C4-2B (cell line): ENCODE data around the gene RNF217.
"Not testable (repeated sequence)": the region's sequence is repeated elsewhere in the genome, so short reads cannot be mapped to it uniquely, and the experiment has no call there.

Source experiments
- H3K27ac ChIP-seq: fragments of 450-650 bp; 2 replicates; pipeline ENCODE4 v1.5.1; 2017
- CTCF ChIP-seq: fragments of 450-650 bp; conservative IDR thresholded peaks from 2 replicates; pipeline ENCODE4 v1.5.1; 2017; ENCODE audit warnings: mild to moderate bottlenecking
- ZFX ChIP-seq: fragments of 450-650 bp; IDR thresholded peaks from 2 replicates; pipeline ENCODE4 v1.6.1; 2017

Gene RNF217

GRCh38 chr6:125066964-125067363, 104.7 kb downstream of the RNF217 start:
- TF ChIP-seq ZFX: no peak
- TF ChIP-seq CTCF: no peak
- H3K27ac ChIP-seq: no peak overlapping the region

- no peak overlapping the region for H3K27ac ChIP-seq
- TF ChIP-seq ZFX: no peak
- no peak for TF ChIP-seq CTCF
These were observed 105.3 kb downstream of the RNF217 start for GRCh38 chr6:125067552-125067951.

- TF ChIP-seq ZFX (no peak), CTCF (no peak)
- no peak overlapping the region for H3K27ac ChIP-seq
These were observed 110.8 kb downstream of the RNF217 start for GRCh38 chr6:125073071-125073470.

GRCh38 chr6:125074120-125074519, 111.9 kb downstream of the RNF217 start:
- TF ChIP-seq CTCF (no peak), ZFX (no peak)
- H3K27ac ChIP-seq: no peak overlapping the region

GRCh38 chr6:125075073-125075472, 112.8 kb downstream of the RNF217 start:
- H3K27ac ChIP-seq: not testable (repeated sequence)

GRCh38 chr6:125075741-125076481, 113.7 kb downstream of the RNF217 start:
- no peak for TF ChIP-seq ZFX
- TF ChIP-seq CTCF: no peak
- no peak overlapping the region for H3K27ac ChIP-seq

- no peak overlapping the region for H3K27ac ChIP-seq
These were observed 114.2 kb downstream of the RNF217 start for GRCh38 chr6:125076482-125076742.

More at GRCh38 chr6:125076482-125076742, 114.2 kb downstream of the RNF217 start:
- TF ChIP-seq ZFX (no peak), CTCF (no peak)
